CD4-positive, alpha-beta T cell treated with Interferon gamma for 1 hour (primary cell): ENCODE measurements around the gene MAML3.

Source experiments
- DNase-seq: peaks from one replicate; pipeline ENCODE4 v3.0.0-alpha.2; 2020

MAML3 gene

DNA sequence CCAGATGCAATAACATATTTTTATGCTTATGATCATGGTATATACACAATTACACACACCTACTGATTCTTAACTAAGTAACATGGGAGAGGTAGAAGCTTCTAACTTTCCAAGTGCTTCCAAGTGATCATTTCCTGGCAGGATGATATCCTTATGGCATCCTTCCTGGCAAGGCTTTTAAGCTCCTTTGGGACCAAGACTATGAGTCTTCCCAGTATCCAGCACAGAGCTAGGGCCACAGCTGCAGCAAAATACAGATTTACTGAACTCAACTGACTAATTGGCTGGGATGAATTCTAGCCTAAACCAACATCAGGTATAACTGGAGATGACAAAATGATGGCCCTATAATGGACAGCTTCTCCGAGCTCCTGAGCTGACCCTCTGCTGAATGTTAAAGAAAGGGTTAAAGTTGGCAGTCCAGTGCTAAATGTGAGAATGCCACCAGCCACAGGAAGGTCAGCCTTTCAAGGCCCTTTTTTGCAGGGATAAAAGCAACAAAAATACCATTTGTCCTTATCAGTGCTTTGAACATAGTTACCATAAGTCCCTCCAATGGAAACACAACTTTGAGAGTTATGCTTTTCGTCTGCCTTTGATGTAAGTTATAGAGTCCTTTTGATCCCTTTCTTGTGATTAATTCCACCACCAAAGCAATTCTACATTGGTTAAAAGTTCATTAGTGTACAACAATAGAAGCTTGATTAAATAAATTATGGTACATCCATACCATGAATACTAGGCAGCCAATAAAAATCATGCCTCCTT lies 415.0 kb downstream of the MAML3 start:
- no peak for DNase-seq

DNA sequence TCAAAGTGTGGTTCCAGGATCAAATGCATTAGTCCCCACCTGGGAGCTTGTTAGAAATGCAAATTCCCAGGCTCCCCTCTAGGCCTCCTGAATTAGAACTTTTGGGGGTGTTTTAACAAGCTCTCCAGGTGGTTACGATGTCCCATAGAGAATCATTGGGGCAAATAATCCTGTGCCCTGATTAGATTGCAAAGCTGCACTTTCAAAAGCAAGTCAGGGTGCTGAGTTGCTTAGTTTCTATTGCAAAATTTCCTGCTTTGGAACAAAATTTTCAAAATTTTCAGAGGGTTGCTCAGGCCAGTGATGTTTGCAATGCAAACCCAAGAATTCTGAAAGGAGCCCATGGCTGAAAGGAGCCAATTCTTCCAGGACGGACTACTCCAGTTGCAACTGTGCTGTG lies 417.3 kb downstream of the MAML3 start:
- DNase-seq = no peak

DNA sequence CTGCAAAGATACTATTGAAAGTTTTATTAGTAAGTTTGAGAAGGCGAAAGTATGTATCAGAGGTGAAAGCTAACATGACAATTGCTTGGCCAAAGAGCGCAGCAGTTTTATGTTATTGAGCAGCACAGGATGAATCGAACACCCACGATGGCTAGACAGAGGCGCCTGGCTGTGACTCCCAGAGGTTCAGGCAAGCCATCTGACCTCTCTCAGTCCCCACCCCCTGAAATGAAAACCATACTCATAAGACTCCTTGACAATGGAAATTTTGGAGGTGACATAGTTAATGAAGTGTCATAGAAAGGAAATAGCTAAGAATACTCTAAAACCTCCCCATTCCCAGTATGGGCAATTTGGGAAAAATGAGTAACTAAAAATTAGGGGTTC lies 417.7 kb downstream of the MAML3 start:
- DNase-seq = no peak

DNA sequence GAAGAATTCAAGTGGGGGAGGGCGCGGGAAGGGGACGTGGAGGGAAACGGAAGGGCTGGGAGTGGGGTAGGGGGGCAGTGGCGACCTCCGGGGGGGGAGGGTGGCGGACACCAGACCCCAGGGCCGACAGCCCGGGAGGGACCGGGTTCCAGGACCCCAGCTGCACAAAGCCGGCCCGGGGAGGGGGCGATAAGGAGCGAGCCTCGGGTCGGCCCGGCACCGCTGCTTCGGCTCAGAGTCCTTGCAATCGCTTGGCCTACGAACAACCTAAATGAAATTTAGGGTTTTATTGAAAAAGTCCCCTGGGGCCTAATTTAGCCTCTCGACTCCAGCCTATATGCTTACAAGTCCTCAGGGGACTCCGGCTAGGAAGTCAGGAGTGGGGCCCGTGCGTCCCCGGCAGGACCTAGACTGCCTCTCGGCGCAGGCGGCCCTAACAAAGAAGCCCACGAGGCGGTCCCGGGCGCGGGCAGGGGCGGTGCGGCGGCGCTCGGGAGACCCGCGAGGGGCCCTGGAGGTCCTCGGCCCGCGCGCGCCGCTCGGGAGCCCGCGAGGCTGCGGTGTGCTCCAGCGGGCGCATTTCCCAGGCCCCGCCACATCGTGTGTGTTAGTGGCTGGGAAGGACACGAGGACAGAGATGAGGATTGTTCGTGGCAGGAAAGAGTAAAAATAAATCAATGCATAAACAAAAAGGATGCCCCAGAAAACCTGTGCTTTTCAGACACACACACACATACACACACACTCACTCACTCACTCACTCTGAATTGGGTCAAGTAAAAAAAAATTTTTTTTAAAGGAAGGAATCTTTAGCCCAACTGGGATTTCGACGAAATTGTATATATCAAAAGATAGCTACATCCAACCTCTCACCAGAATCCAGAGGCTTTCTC lies 418.4 kb downstream of the MAML3 start:
- no peak for DNase-seq

DNA sequence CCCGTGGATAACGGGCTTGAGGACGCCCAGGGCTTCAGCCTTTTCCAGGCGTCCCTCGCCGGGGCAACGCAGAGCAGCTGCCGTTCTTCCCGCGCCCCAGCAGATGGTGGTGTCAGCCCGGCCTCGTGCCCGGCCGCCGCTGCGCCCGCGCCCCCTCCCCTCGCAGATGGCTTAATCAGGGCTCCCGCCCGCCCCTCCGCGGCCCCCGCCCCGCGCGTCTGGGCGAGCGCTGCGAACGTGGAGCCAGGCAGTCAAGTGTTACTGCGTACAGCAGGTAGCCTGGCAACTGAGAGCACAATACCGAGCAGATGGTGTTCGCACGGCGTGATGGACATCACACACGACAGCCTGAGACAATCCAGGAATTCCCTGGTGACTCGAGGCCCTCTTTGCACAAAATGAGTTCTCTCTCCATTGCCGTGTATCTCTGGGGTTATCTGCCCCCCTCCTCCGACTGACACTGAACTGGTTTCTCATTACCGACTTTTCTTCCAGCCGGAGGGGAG lies 419.1 kb downstream of the MAML3 start:
- peak; percentile 79 for DNase-seq

DNA sequence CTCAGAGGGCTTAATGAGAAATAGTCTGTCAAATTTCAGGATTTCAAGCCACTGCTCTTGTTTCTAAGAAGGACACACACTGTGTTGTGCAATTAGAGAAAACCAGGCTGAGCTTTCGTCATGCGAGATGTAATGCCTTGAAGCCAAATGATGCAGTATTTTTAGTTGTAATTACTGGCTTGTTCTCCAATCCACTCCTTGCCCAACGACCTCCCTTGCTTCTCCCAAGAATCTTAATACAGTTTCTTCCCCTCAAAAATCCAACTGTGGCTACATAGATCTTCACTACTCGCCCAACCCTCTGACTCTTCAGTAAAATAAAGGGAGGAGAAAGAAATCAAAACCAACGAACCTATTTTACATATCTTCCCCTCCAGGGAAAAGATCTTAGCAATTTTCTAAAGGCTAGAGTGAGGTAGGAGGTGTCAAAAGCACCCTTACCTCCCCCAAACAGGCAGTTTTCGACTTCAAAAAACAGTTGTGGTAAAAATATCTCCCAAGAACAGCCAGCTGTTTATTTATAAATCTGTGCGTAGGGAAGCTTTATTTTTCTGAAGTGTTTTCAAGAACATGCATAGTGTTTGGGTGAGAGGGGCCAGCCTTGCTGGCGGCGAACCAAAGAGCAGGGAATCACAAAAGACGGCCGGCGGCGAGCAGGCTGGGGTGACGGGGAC lies 419.6 kb downstream of the MAML3 start:
- DNase-seq = peak; percentile 46

GRCh38 chr4:139732991-139733570 lies 420.9 kb downstream of the MAML3 start:
- no peak for DNase-seq

- no peak for DNase-seq
Measured at GRCh38 chr4:139728840-139729239, 425.1 kb downstream of the MAML3 start.

- DNase-seq = no peak
Measured at GRCh38 chr4:139728146-139728545, 425.8 kb downstream of the MAML3 start.

DNA sequence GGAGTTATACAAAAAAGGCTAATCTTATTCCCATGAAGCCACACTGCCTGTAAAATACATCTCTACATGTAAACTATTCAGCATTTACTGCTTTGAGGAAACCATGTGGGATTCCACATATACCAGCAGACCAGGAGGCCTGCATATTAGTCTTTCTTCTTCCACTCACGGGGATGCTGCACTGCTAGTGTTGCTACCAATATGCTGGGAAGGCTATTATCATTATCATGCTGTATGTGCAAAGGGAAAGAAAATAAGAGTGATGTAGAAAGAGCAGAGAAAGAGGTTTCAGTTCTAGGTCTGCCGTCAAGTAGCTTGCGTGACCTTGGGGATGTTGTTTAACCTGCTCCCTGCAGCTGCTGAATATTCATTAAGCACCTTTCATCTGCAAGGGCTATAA lies 427.4 kb downstream of the MAML3 start:
- no peak for DNase-seq

DNA sequence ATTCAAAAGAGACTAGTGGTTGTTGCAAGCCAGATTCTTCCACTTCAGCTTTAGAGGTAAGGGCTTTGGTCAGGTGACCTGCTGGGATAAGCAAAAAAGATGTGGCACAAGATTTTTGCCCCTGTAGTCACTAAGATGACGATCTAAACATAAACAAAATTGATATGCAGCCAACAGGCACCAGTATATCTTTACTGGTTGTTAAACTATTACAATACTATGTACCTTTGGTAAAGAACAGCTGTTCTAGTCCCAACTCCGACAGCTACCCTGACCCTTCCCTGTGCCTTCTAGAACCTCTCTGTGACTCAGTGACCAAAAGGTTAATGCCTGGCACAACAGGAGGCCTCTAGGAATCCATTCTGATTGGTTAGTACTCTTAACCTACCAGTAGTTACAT lies 428.7 kb downstream of the MAML3 start:
- DNase-seq = no peak

GRCh38 chr4:139721789-139722188 lies 432.2 kb downstream of the MAML3 start:
- no peak for DNase-seq

DNA sequence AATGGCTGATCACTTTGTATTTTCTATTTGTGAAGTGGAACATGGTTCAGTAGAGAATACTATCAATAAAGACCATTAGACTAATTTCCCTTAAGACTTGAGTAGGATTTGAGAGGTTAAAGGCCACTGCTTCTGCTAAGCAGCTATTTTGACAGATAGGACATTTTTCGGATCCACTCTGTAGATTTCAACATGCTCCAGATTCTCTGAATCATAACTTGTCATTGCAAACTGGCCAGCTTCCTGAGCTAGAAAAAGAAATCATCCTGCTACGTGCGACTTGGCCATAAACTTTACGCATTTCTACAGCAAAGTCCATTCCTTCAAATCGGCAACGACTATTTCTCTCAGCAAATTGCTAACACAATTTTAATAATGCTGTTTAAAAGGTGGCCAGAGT lies 433.2 kb downstream of the MAML3 start:
- DNase-seq = no peak

- no peak for DNase-seq
Measured at GRCh38 chr4:139719381-139720101, 434.4 kb downstream of the MAML3 start.

DNA sequence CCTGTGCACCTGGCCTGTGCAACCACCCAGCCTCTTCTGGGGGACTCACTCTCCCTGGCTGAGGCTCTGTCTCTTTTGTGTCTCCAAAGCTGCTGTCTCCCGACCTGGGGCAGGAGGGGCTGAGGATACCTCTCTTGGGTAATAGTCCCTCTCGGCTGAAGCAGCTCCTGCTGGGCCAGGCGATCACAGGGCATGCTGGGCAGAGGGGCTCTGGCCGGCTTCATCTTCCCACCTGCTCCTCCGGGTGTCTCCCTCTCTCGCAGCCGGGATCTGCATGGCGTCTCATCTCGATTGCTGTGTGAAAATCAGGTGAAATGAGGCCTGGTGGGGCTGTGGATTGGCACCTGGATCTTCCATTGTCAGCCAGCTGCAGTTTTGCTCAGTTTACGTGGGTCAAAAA lies 435.2 kb downstream of the MAML3 start:
- DNase-seq = no peak

DNA sequence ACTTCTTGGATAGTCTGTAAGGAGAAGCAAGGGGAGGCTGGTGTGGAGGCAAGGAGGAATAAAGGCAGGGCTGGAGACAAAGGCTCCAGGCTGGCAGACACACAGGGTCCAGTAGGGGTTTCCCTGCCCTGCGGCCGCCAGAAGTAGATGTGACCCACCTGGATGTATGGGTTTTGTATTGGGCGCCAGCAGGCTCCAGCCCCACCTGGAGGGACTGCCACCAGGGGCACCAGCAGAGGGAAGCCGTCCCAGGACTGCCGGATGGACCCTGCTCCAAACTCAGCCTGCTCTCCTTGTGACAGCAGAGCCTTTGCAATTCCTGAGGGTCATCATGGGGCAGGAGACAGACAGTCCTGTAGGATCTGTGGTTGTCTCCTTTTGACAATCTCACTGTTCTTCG lies 435.6 kb downstream of the MAML3 start:
- DNase-seq = no peak

GRCh38 chr4:139715746-139716391 lies 438.1 kb downstream of the MAML3 start:
- no peak for DNase-seq

DNA sequence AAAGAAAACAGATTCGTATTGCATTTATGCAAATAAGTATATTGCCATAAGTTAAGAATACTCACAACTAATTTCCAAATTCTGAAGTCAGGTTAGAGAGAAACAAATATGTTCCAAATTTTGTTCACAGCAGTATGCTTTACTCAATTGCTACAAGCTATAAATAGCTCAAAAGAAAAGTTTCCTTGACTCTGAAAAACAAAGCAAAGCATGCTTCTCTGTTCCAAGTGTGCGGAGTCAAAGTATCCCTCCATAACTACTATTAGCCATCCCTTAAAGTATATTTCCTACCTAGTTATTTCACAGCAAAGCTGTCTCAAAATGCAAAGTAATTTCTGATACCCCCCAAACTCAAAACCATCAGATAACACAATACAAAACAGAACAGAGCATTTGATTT lies 441.1 kb downstream of the MAML3 start:
- DNase-seq = no peak

DNA sequence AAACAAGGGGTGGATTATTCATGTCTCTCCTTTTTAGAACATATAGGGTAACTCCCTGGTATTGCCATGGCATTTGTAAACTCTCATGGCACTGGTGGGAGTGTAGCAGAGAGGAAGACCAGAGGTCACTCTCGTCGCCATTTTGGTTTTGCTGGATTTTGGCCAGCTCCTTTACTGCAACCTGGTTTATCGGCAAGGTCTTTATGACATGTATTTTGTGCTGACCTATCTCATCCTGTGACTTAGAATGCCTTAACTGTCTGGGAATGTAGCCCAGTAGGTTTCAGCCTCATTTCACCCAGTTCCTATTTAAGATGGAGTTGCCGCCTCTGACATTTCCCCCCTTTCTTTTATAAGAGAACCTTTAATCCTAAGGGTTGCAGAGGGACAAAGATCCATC lies 442.5 kb downstream of the MAML3 start:
- no peak for DNase-seq

- no peak for DNase-seq
Measured at GRCh38 chr4:139710073-139710472, 443.9 kb downstream of the MAML3 start.

DNA sequence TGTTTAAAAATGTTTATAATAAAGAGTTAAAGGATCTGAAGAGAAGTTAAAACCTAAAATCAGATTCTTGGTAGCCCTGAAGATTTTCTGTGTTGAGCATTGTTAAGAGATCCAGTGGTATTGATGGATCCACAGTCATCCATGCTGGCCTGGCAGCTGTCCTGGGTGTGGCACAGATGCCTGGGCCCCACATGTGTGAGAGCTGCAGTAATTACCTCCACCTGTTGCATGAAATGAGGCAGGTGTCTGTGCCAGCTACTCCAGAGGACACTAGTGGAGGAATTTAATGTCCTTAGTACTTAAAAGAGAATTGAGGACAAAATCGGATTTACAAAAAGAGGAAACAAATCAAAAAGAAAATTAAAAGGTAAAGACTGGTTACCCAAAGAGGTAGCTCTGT lies 444.3 kb downstream of the MAML3 start:
- DNase-seq = no peak

DNA sequence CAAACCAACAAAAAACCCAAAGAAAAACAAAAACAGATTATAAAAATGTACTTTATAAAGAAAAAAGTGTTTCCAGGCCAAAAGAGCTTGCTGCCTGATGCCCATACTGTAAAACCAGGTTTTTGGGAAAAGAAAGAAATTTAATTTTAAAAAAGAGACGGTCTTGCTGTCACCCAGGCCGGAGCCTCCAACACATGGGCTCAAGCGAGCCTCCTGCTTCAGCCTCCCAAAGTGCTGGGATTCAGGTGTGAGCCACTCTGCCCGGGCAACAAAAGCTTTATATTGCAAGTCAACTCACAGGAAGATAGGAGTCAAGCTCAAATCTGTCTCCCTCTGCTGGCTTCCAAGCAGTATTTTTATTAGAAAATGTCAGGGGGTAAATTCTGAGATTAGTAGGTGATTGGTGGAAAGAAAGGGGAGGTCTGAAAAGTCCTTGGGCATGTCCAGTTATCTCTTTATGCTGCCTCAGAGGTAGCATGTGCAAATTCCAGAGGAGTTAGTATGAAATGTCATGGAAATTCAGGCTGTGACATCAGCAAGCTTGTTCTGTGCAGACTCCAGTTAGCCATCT lies 449.0 kb downstream of the MAML3 start:
- no peak for DNase-seq
